ENCODE data around the gene PRKCH.

The PRKCH gene

GRCh38 chr14:61525293-61526011 is 204.1 kb downstream of the PRKCH start:
- Histone ChIP-seq H3K4ac (ENCODE audit: low read length) (no peak overlapping the region), H3K79me1 (ENCODE audit: low read depth, low read length) (no peaks in the 10 kb centered on the region), H3K27me3 (ENCODE audit: control insufficient read depth in 3 of 3, insufficient read depth in 3 of 3, low read depth in 1 of 3, low read length in 3 of 3) (peaks cover 0 to 3% (median 0%) of the 10 kb centered on the region in 3 experiments), H3K9me3 (replicated peaks in 1 of 2; ENCODE audit: control insufficient read depth in 2 of 2, insufficient read depth in 1 of 2, low read depth in 1 of 2, low read length in 2 of 2) (no peaks in the 10 kb centered on the region), H2AFZ (ENCODE audit: low read length) (no peak overlapping the region), H2BK12ac (ENCODE audit: low read length) (no peak overlapping the region), H2AK5ac (ENCODE audit: low read depth, low read length) (peak overlapping the region; percentile 7), H3K18ac (ENCODE audit: low read length) (peak overlapping the region; percentile 22), H3K9ac (ENCODE audit: low read depth, low read length, poor library complexity) (no peak overlapping the region), H3K27ac (replicated peaks; ENCODE audit: low read length) (no peak overlapping the region), H3K14ac (ENCODE audit: low read length) (no peak overlapping the region), H2BK15ac (ENCODE audit: low read length) (no peak overlapping the region), H3K4me1 (ENCODE audit: control insufficient read depth in 2 of 2, insufficient read depth in 1 of 2, low read depth in 1 of 2, low read length in 2 of 2) (peaks cover 11 to 14% of the 10 kb centered on the region in 2 donors), H2BK120ac (ENCODE audit: low read depth, low read length) (no peak overlapping the region), H3K36me3 (replicated peaks in 1 of 2; ENCODE audit: control insufficient read depth in 2 of 2, insufficient read depth in 2 of 2, low read length in 2 of 2) (no peaks in the 10 kb centered on the region), H3K4me2 (ENCODE audit: insufficient read depth, low read length, poor library complexity, severe bottlenecking) (no peak overlapping the region), H4K8ac (ENCODE audit: low read depth, low read length) (no peak overlapping the region), H3K4me3 (ENCODE audit: low read length in 2 of 2) (peak overlapping the region in 1 of 2 donors; percentile 25), H2BK5ac (ENCODE audit: low read length) (no peak overlapping the region), H3K23ac (ENCODE audit: low read depth, low read length, poor library complexity) (no peak overlapping the region), H4K91ac (ENCODE audit: low read depth, low read length, poor library complexity) (no peak overlapping the region)
- no CpG with 5 or more reads among the region's 16 CpGs for WGBS, 2 donors (ENCODE audit: extremely low coverage in 2 of 2, insufficient read length in 2 of 2, insufficient replicate concordance in 1 of 2)
- no peak for DNase-seq (ENCODE audit: low spot score)

DNA sequence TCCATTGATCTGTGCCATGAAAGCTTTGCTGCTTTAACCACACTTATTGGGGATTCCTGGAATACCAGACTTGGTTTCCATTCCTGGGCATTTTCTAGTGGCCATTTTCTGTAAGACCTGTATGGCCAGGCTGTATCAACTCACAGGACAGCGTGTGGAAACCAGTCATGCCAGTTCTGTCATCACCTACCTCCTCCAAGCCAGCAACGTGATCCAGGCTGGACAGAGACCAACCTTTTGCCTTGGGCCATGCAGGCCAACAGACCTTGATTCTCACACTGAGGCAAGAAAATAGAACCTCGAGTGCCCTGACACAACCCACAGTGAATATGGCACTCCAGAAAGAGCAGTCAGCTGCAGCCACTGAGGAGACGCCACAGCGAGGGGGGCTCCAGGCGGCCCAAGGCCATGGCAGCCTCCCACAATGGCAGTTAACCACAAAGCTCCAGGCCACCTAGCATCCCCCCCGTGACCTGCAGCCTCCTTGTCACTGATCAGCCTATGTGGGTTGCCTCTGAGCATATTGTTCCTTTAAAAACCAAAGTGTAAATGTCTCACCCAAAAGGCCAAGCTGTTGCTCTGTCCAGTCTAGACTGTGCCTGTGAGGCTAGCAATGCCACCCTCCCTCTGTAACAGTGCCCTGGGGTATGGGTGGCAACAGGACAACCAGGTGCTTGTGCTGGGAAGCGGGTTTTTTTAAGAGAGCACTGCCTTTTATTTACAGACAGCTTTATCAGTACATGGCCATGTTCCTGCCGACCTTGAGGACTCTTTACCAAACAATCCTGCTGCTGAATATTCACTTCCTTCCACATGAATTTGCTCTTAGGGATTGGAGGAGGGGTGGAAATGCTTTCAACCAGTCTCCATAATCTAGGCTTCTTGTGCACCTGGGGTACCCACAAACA is 205.3 kb downstream of the PRKCH start:
- no peak for DNase-seq (ENCODE audit: low spot score)
- no CpG with 5 or more reads among the region's 9 CpGs for WGBS, 2 donors (ENCODE audit: extremely low coverage in 2 of 2, insufficient read length in 2 of 2, insufficient replicate concordance in 1 of 2)
- Histone ChIP-seq H3K4me2 (ENCODE audit: insufficient read depth, low read length, poor library complexity, severe bottlenecking) (no peak overlapping the region), H2AK5ac (ENCODE audit: low read depth, low read length) (no peak overlapping the region), H2BK120ac (ENCODE audit: low read depth, low read length) (no peak overlapping the region), H3K36me3 (replicated peaks in 1 of 2; ENCODE audit: control insufficient read depth in 2 of 2, insufficient read depth in 2 of 2, low read length in 2 of 2) (no peaks in the 10 kb centered on the region), H2BK15ac (ENCODE audit: low read length) (no peak overlapping the region), H3K79me1 (ENCODE audit: low read depth, low read length) (no peaks in the 10 kb centered on the region), H3K9me3 (replicated peaks in 1 of 2; ENCODE audit: control insufficient read depth in 2 of 2, insufficient read depth in 1 of 2, low read depth in 1 of 2, low read length in 2 of 2) (no peaks in the 10 kb centered on the region), H3K9ac (ENCODE audit: low read depth, low read length, poor library complexity) (no peak overlapping the region), H3K27me3 (ENCODE audit: control insufficient read depth in 3 of 3, insufficient read depth in 3 of 3, low read depth in 1 of 3, low read length in 3 of 3) (peaks cover 0 to 3% (median 0%) of the 10 kb centered on the region in 3 experiments), H3K18ac (ENCODE audit: low read length) (peak overlapping the region; percentile 12), H3K23ac (ENCODE audit: low read depth, low read length, poor library complexity) (no peak overlapping the region), H4K8ac (ENCODE audit: low read depth, low read length) (no peak overlapping the region), H4K91ac (ENCODE audit: low read depth, low read length, poor library complexity) (no peak overlapping the region), H3K27ac (replicated peaks; ENCODE audit: low read length) (no peak overlapping the region), H2BK12ac (ENCODE audit: low read length) (no peak overlapping the region), H3K4ac (ENCODE audit: low read length) (no peak overlapping the region), H2BK5ac (ENCODE audit: low read length) (no peak overlapping the region), H3K4me1 (ENCODE audit: control insufficient read depth in 2 of 2, insufficient read depth in 1 of 2, low read depth in 1 of 2, low read length in 2 of 2) (peaks cover 11 to 14% of the 10 kb centered on the region in 2 donors), H3K14ac (ENCODE audit: low read length) (no peak overlapping the region), H3K4me3 (ENCODE audit: low read length in 2 of 2) (no peak overlapping the region), H2AFZ (ENCODE audit: low read length) (no peak overlapping the region)

DNA sequence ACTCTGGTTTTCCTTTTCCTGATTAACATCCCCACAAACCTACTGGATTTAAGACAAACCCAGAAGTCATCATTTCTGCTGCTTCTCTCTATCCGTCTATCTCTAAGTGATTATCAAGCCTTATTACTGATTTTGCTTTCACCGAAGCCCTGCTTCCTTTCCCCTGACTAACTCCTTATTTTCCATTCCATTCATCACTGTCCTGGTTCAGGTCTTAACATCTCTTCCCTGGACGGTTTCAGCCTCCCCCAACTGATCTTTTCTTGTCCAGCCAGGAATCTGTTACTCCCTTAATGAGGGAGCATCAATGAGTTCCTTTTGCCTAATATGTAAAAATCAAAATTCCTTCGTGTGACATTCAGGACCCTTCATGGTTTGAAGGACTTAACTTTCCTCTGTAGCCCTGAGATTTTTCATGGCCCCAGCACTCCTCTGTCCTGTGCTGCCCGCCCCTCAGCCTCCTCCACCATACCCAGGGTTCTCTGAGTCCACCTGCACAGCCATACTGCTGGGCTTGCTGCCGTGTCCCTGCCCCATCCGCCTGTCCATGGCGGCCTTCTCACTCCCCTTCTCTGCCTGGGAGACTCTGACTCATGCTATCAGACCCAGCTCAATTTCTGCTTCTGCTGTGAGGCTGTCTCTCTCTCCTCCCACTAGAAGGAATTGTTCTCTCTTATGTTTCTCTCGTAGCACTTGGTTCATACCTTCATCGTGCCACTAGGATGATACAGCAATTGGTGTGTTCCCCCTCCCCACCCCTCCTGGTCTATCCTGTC is 206.1 kb downstream of the PRKCH start:
- H2BK5ac ChIP-seq (ENCODE audit: low read length), result no peak overlapping the region
- H3K4ac ChIP-seq (ENCODE audit: low read length), result no peak overlapping the region
- H3K23ac ChIP-seq (ENCODE audit: low read depth, low read length, poor library complexity), result no peak overlapping the region
- no peak overlapping the region for H2BK15ac ChIP-seq (ENCODE audit: low read length)
- H3K4me2 ChIP-seq (ENCODE audit: insufficient read depth, low read length, poor library complexity, severe bottlenecking), result no peak overlapping the region
- WGBS, 2 donors (ENCODE audit: extremely low coverage in 2 of 2, insufficient read length in 2 of 2, insufficient replicate concordance in 1 of 2), result no CpG with 5 or more reads among the region's 10 CpGs
- H3K36me3 ChIP-seq (replicated peaks in 1 of 2; ENCODE audit: control insufficient read depth in 2 of 2, insufficient read depth in 2 of 2, low read length in 2 of 2), result no peaks in the 10 kb centered on the region
- no peak for DNase-seq (ENCODE audit: low spot score)
- H2AFZ ChIP-seq (ENCODE audit: low read length), result peak overlapping the region; percentile 46
- H2BK120ac ChIP-seq (ENCODE audit: low read depth, low read length), result no peak overlapping the region
- H3K27ac ChIP-seq (replicated peaks; ENCODE audit: low read length), result no peak overlapping the region
- no peak overlapping the region for H2AK5ac ChIP-seq (ENCODE audit: low read depth, low read length)
- H3K4me3 ChIP-seq (ENCODE audit: low read length in 2 of 2), result no peak overlapping the region
- no peaks in the 10 kb centered on the region for H3K79me1 ChIP-seq (ENCODE audit: low read depth, low read length)
- no peak overlapping the region for H4K8ac ChIP-seq (ENCODE audit: low read depth, low read length)
- H3K18ac ChIP-seq (ENCODE audit: low read length), result peak overlapping the region; percentile 36
- peaks cover 0 to 3% (median 0%) of the 10 kb centered on the region in 3 experiments for H3K27me3 ChIP-seq (ENCODE audit: control insufficient read depth in 3 of 3, insufficient read depth in 3 of 3, low read depth in 1 of 3, low read length in 3 of 3)
- no peak overlapping the region for H2BK12ac ChIP-seq (ENCODE audit: low read length)
- no peaks in the 10 kb centered on the region for H3K9me3 ChIP-seq (replicated peaks in 1 of 2; ENCODE audit: control insufficient read depth in 2 of 2, insufficient read depth in 1 of 2, low read depth in 1 of 2, low read length in 2 of 2)
- no peak overlapping the region for H3K9ac ChIP-seq (ENCODE audit: low read depth, low read length, poor library complexity)
- no peak overlapping the region for H4K91ac ChIP-seq (ENCODE audit: low read depth, low read length, poor library complexity)
- no peak overlapping the region for H3K14ac ChIP-seq (ENCODE audit: low read length)
- peaks cover 11 to 14% of the 10 kb centered on the region in 2 donors for H3K4me1 ChIP-seq (ENCODE audit: control insufficient read depth in 2 of 2, insufficient read depth in 1 of 2, low read depth in 1 of 2, low read length in 2 of 2)

Data from neuronal stem cell (in vitro differentiated cells).